Prostate gland (tissue), 2 donors: ENCODE data around the gene CNTNAP2.

Experiments
- POLR2AphosphoS5 ChIP-seq: sonication (generic); formaldehyde crosslinking; IDR thresholded peaks from one replicate; pipeline ENCODE4 v1.6.1; 2017; ENCODE audit warnings: antibody characterized with exemption
- TF ChIP-seq, protein P1 (sequence below), 4 experiments: fragments of 200-600 bp in 2 of 4; fragments of 450-650 bp in 2 of 4; sonication (generic) in 2 of 4; IDR thresholded peaks; 1 replicate in 3 of 4; 2 replicates in 1 of 4; pipeline ENCODE4 v1.5.1; 2016 to 2019; ENCODE audit warnings: antibody characterized with exemption in 4 of 4, mild to moderate bottlenecking in 2 of 4, moderate library complexity in 2 of 4

DNA sequence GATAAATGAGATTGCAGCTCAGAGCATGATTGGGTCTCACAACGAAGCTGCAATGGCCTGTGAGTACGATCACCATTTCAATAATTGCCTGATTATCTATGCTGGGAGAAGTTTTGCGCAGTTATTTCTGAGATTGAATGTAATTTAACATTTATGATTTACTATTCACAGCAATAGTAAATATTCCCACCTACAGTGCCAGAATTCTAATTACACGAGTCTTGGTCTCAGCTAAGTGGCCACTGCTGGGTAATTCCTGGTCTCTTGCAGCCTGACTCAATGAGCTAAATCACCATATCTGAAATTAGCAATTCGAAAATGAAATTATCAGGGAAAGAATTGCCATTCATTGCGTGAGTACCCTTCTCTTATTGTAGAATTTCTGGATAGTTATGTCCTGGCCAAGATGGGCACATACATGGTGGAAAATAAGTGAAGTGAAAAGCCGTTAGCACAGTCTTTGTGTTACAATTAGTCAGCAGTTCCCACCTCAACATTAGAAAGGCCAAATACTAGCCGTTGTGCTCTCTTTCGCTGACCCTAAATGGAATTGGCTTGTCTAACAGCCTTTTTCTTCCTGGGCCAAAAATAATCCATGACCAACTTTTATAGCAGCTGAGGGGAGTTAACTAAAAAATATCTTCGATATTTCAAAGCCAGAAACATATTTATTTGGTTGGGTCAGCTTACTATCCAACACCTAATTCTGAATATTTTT, 1793.0 kb downstream of the CNTNAP2 start:
- TF ChIP-seq, protein P1, sequence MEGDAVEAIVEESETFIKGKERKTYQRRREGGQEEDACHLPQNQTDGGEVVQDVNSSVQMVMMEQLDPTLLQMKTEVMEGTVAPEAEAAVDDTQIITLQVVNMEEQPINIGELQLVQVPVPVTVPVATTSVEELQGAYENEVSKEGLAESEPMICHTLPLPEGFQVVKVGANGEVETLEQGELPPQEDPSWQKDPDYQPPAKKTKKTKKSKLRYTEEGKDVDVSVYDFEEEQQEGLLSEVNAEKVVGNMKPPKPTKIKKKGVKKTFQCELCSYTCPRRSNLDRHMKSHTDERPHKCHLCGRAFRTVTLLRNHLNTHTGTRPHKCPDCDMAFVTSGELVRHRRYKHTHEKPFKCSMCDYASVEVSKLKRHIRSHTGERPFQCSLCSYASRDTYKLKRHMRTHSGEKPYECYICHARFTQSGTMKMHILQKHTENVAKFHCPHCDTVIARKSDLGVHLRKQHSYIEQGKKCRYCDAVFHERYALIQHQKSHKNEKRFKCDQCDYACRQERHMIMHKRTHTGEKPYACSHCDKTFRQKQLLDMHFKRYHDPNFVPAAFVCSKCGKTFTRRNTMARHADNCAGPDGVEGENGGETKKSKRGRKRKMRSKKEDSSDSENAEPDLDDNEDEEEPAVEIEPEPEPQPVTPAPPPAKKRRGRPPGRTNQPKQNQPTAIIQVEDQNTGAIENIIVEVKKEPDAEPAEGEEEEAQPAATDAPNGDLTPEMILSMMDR (IDR thresholded peaks at IDR 0.05), result no peak
- TF ChIP-seq POLR2AphosphoS5, result no peak
